Stimulated activated CD4-positive, alpha-beta T cell treated with anti-CD3 and anti-CD28 coated beads, TNF-alpha, amount 100 ng/mL, for 24 hours (primary cell): ENCODE data around the gene FAN1.

Source experiments
- DNase-seq, 3 experiments: peaks; one replicate each; pipeline ENCODE4 v3.0.0-alpha.2; 2020; ENCODE audit warnings: low read depth in 3 of 3

Gene FAN1

DNA sequence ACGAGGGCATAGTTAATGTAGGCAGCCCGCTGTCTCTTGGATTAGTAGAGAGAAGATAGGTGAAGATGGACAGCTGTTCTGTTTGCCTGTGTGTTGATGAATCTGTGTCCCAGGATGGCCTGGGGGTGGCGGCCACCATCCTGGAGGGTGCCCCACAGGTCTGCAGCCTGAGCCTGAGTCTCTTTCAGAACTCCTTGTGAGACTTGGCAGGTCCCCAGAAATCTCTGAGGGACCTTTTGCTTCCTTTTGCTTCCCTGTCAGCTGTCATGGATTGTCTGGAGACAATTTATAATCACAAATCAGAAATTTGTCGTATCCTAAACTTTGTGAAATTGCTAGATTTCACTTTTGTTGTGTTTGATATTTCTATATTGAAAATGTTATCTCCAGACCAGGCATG, 17.4 kb downstream of the FAN1 start:
- no peak for DNase-seq

DNA sequence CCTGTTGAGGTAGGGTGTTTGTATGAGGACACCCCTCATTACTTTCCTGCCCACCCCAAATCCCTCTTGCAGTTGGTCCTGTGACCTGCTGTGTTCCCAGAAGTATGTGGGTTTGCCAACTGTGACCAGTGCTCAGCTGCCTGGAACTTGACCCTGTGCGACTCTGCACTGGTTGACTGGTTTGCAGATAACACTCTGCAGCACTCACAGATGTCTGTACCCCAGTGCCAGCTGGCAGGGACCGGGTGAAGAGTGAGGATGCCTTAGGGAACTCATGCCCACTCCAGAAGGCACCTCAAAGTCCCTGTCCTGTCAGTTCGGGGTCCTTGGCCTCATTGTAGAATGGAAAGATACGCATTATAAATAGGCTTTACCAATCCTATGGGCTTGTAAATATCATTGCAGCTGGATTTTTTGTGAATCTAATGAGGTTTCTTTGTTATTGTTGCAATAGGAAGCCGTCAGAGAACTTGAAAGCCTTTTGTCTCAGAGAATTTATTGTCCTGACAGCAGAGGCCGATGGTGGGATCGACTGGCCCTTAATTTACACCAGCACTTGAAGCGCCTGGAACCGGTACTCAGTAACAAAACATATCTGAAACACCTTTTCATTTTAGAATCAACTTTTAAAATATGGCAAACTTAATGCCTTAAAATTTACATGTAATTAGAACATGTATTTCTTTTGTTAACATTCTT, 18.2 kb downstream of the FAN1 start:
- DNase-seq: no peak

DNA sequence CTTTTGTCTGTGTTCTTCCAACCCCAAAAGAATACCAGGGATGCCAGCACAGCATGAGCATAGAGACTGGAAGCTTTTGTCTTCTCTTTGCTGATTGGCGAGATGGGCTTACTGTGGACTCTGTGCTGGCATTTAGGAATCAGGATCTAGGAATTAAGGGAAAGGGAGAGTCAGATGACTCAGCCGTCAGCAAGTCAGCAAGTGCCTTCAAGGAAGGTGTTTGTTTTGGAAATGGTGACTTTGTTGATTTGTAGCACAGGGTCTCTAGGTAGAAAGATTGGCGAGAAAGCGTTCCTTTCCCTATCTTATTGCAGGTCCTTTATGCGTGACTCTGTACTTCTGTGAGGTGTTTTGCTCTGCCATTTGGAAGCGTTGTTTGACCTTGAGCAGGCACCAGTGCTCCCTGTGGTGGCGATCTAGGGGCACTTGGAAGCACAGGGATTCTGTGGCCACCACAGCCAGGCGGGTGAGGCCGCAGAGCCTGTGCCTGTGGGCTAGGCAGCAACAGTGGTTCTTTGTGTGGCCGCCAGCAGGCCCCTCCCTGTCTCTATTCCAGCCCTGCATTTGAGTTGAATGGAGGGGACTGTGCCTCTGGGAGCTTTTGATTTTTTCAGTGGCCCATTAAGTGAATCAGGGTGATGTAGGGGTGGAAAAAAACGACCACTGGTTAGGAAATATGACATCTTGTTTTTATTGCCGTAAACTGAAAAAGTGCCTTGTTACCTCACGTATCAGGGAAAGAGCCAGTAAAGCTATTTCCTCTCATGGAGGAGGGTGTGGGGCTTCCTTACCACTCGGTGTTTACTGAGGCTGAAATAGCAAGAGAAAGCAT, 19.0 kb downstream of the FAN1 start:
- no peak for DNase-seq

DNA sequence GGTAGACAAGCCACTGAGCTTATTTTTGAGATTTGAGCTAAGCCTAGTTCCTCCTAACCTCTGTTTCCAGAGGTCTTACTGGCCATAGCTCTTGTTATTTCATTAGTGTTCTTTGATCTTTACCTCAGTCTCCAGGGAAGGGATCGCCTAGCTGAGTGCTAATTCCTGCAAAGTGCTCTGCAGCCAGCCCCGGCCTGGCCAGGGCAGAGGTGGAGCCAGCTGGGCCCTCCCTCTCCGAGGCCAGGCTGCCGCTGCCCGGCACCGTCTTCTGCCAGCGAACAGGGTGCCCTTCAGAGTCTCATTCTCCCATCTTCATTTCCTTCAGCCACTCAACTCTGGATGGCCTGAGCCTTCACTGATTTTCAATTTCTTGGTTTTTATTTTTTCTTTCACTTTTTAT, 19.7 kb downstream of the FAN1 start:
- no peak for DNase-seq

DNA sequence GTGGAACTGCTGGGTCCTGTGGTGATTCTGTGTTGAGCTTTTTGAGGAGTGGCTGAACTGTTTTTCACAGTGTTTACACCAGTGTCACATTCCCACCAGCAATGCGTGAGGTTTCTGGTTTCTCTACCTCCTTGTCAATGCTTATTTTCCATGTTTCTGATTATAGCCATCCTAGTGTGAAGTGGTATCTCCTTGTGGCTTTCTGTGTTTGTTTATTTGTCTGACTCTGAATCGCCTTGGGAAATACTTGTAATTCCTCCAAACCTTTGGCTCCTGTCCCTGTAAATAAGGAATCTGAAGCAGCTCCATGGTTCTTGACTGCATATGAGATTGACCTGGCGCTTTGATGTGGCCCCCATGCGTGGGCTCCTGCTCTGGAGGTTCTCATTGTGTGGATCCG, 20.6 kb downstream of the FAN1 start:
- no peak for DNase-seq

DNA sequence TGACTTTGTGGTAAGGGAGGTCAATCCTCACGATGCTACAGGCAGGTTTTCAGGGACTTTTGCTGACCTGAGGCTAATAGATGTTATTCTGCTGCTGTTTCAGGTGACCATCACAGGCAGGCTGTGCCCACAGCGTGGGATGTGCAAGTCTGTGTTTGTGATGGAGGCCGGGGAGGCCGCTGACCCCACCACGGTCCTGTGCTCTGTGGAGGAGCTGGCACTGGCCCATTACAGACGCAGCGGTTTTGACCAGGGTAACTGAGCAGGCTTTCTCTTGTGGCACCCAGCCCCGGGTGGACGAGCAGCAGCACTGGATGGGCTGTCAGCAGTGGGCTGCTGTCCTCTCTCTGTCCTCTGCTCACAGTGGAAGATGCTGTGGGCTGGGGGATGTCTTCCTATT, 22.0 kb downstream of the FAN1 start:
- DNase-seq: no peak

DNA sequence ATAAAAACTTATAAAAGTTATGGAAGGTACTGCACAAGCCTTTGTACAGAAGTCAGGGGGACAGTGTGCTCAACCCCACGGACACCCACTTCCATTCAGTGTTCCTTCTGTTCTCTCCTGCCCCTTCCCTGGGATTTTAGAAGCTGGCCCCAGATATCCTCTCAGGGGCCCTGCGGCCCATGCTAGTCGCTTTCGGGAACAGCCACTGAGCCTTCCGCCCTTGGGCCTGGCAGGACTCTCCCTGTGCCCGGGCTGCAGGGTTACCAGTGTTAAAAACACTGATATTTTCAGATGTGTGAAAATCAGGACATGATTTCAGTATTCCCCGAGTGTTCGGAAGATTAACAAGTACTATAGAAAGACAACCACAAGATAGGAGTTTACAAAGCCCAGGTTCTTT, 22.4 kb downstream of the FAN1 start:
- no peak for DNase-seq

DNA sequence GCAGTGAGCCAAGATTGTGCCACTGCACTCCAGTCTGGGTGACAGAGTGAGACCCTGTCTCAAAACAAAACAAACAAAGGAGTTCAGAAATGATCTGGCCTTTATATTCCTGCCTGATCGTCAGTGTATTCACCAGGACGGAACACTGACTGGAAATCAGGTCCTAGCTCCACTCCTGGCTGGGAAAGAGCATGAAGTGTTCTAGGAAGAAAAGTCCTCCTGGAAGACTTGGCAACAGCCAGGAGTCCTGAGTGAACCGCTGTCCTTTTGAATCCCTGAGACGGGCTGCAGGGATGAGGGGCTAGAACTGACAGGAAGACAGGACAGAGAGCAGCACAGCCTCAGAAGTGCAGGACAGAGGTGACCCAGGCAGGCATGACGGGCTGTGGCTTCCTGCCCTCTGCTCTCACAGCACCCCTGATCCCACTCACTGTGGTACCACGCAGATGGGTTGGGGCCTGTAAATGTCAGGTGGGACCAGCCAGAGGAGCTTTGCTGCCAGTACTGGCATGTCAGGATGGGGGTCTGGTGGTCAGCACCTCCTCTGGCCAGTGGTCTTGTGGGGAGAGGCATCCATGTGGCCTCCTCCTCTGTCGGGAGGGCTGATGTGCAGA, 23.5 kb downstream of the FAN1 start:
- DNase-seq: no peak

DNA sequence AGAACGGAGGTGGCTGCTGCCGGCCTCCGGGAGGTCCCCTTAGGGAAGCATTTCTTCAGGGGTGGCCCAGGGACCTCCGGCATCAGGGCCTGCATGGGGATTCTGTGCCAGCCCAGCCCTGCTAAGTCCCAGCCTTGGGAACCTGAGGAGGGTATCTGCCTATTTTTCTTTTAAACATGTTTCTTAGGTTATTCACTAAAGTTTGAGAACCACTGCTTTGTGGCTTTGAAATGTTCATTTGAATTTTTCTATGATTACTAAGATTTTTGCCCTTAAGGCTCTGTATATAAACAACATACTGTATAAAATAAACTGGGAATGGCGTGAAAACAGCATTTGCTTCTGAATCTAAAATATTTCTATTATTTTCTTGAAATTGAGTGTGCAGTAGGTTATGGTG, 24.4 kb downstream of the FAN1 start:
- DNase-seq: no peak

DNA sequence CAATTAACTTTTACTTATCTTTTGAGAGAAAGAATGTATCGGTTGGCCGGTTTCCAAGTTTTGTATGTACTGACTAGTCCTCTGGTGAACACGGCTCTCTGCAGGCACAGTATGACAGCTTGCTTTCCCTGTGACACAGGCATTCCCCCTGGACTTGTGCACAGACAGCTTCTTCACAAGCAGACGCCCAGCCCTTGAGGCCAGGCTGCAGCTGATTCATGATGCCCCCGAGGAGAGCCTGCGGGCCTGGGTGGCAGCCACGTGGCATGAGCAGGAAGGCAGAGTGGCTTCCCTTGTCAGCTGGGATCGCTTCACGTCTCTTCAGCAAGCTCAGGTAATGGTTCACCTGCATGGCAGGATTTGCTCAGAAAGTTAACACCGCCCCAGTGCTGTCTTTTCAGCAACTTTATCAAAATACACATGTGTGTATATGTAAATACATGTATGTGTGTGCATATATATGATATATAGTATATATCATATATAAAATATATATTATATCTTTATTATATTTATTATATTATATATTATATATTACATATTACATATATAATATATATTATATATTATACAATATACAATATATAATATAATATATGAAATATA, 25.5 kb downstream of the FAN1 start:
- no peak for DNase-seq

DNA sequence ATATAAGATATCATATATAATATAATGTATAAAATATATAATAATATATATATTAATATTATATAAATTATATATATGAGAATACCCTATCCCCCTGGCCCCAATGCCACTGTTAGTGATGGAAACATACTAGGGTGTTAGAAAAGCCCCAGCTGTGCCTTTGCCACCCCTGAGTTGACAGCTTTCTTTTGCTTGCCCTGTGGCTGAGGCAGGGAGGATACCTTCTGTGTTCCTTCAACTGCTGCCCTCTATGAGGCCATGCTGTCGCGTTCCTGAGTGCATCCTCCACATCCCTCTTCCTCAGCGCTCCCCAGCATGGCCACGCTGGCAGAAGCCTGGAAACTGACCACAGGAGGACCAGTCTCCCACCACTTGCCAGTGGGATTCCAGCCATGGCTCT, 26.3 kb downstream of the FAN1 start:
- DNase-seq: no peak

DNA sequence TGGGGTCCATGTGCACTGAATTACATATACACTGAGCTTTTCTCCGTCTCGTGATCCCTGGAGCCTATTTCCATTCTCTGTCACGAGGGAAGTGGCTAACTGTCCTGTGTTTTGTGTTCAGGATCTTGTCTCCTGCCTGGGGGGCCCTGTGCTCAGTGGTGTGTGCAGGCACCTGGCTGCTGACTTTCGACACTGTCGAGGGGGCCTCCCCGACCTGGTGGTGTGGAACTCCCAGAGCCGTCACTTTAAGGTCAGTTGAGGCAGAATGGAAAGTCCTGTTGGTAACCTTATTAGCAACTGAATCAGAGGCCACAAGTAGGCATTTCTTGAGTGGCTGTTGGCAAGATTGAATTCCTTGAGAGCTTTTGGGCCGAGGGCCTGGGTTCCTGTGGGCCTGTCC, 26.7 kb downstream of the FAN1 start:
- no peak for DNase-seq

DNA sequence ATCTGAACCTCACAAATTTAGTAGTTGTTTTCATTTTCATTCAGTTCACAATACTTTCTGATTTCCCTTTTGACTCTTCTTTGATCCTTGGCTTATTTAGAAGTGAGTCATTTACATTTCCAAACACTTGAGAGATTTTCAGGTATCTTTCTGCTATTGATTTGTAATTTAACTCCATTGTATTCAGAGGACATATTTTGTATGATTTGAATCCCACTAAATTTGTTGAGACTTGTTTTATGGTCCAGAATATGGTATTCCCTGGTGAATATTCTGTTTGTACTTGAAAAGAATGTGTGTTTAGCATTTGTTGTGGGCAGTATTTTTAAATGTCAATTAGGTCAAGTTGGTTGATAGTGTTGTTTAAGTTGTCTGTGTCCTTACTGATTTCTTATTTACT, 29.6 kb downstream of the FAN1 start:
- no peak for DNase-seq

DNA sequence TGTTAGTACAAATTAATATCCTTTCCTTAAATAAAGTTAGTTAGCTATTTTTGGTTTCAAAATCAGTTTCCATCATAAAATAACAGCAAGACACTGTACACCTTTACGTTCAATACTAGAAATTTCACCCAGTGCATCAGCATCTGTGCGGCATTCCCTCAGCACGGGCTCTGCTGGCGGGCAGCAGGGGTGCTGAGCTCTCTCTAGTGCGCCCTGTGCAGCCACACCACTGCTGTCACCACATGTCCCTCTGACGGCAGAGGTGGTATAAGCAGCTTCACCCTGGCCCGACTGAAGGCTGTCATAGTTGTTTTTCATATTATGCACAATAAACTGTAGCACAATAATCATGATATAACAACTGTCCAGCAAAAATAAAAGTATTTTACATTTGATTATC, 35.4 kb downstream of the FAN1 start:
- DNase-seq: no peak

DNA sequence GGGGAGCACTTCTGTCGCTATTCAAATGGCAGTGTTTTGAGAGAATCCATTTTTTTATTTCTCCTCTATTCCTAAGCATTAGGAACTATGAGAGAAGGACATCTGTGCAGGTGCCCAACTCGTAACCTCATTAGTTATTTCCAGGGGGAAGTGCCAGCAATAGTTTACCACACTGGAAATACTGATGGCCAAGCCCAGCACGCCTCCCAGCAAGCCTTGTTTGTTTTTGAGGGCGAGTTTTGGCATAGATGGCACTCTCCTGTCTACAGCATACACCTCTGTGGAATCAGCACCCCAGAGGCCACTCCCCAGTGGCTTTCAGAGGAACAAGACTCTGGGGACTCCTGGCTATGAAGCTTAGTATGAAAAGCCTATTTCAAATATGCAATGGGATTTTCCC, 36.6 kb downstream of the FAN1 start:
- no peak for DNase-seq

DNA sequence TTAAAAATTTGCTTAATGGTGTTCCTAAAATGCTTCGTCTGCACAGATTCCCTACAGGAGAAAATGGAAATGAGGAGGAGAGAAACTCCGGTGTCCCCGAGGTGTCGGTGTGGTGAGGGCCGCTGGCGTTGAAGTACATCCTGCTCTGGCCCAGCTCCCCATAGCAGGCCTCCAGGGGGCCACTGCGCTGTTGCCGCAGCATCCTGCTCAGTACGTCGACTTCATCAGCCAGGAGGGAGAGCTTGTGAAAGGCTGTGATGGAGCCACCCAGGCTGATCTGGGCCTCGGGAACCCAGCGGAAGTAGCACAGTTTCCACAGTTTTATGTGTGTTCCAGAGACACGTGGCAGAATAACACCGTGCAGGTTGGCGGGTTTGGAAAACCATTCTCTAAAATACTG, 37.8 kb downstream of the FAN1 start:
- no peak for DNase-seq

DNA sequence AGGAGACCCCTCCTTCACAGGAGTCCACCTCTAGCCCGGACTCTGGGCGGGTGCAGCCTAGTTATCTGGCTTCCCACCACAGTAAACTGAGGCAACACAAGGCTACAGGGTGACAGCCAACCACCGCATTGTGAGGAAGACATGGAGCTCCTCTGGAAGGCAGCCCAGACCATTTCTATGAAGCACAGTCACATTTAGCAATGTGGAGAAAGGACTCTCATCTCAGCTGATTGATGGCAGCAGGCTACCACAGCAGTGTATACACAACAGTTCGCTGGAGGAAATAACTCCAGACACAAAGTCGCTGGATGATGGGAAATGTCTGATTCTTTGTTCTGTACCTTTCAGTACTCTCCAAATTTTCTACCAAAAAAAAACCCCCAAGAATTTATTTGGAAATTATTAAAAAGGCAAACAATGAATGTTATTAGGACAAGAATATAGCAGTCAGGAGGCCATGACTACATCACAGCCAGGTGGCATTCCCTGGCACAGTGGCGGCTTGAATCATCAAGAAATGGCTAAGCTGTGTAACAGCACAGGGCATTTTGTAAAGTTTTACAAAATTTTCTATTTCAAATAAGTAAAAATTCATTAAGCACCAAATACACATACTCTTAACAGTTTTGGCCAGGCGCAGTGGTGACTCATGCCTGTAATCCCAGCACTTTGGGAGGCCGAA, 40.1 kb downstream of the FAN1 start:
- no peak for DNase-seq

DNA sequence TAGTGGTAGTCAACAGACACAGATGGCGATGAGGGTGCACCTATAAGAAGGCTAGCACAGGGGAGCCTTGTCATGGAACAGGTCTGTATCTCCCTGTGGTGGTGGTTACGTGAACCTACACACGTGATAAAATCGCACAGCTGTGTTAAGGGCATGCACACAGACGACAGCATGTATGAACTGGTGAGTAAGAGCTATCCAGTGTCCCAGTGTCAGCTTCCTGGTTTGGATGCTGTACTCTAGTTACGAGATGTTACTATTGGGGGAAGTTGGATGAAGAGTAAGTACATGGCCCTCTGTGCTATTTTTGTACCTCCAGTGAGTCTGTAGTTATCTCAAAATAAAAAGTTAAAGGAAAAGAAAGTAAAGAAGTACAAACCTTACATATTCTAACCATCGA, 49.5 kb downstream of the FAN1 start:
- DNase-seq: no peak

DNA sequence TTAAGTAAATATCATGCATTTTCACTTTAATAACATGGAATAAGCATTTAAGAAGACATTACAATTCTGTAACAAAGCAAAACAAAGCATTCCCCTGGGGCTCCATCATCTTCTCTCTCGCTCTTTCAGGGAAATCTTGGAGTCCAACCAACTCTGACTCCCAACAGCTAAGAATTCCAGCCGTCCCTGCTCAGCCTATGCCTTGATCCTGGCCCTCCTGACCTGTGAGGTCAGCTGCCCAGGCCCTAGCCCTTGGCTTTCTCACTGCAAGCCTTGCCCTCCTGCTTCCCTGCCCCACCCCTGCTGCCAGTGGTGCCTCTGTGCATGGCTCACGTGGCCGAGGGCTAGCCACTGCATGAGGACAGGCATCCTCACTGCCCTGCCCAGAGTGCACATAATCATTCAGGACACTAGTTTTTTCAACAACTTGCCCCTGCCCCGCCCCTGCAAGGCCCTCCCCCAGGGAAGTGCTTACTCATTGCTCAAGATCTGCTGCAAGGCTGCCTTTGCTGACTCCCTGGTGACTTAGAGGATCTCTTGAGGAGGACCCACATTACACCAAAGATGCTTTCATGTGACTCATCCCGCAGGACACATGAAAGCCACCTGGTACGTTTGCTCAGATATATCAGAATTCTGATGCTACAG, 50.1 kb downstream of the FAN1 start:
- peak in 1 of 3 experiments; percentile 6 for DNase-seq

DNA sequence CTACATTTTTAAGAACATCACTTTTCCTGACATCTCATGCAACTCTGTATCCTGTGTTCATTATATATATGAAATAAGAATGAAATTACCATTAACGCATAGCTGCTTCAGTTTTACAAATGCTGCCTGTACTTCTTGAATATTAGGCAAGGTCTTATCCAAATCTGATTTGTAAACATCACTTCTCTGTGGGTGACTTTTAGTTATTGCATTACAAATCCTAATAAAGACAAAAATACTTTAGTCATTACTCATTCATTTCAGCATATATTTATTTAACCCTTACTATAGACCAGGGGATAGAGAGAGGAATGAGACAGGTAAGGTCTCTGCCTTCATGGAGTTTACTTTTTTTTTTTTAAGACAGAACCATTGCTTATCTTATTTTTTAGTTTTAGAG, 51.0 kb downstream of the FAN1 start:
- DNase-seq: no peak
